Endothelial cell of umbilical vein (primary cell): ENCODE measurements around the gene BCL2. TPM values are rescaled to one million over a fixed set of nuclear protein-coding genes. Genes with fewer than 3 reads are reported as not detected.

Source experiments
- BruUV-seq: library from RNA; stranded (reverse); fragments of 400-500 nt; replicated peaks from 2 replicates; lab custom pipeline; 2021; lab: Mats Ljungman, UMichigan
- CTCF ChIA-PET: fragments of 300-600, 350-600 bp; sonication (Branson Sonifier 250); formaldehyde crosslinking; loops from one replicate; lab custom pipeline; 2021; ENCODE audit warnings: antibody characterized with exemption, inconsistent platforms; lab: Charles Lee
- POLR2A ChIA-PET: fragments of 300-600, 350-600 bp; sonication (Branson Sonifier 250); formaldehyde crosslinking; loops from one replicate; lab custom pipeline; 2021; ENCODE audit warnings: antibody characterized with exemption, inconsistent platforms; lab: Charles Lee
- DNase-seq: peaks from one replicate; pipeline ENCODE4 v3.0.0-alpha.2; 2011; ENCODE audit warnings: low read depth, low spot score
- FAIRE-seq: peaks from 2 replicates; lab custom pipeline; 2011; peaks lifted over from hg19 to GRCh38; lab: Jason Lieb, UNC
- H2AFZ ChIP-seq: 2 replicates; pipeline ENCODE4 v1.6.0; 2012; ENCODE audit warnings: low read depth, low read length, control low read depth, inconsistent platforms
- H3K27ac ChIP-seq: 2 replicates; pipeline ENCODE4 v1.5.1; 2011; ENCODE audit warnings: low read depth, mild to moderate bottlenecking, control low read depth, low read length, moderate library complexity; ENCODE audit not compliant: insufficient read depth
- H3K27me3 ChIP-seq, 2 experiments: 2 replicates each; pipeline versions ENCODE4 v1.6.0 to v1.6.1; 2011; ENCODE audit warnings: low read length in 2 of 2, mixed read lengths in 1 of 2; ENCODE audit not compliant: control insufficient read depth in 2 of 2, insufficient read depth in 2 of 2
- H3K36me3 ChIP-seq, 2 experiments: 2 replicates in 1 of 2; 3 replicates in 1 of 2; pipeline ENCODE4 v1.5.1; 2011; ENCODE audit warnings: low read length in 2 of 2, mild to moderate bottlenecking in 1 of 2, moderate library complexity in 1 of 2; ENCODE audit not compliant: control insufficient read depth in 2 of 2, insufficient read depth in 2 of 2; ENCODE audit errors: extremely low read depth in 1 of 2
- H3K4me1 ChIP-seq: 3 replicates; pipeline ENCODE4 v1.5.1; 2011; ENCODE audit warnings: mild to moderate bottlenecking, low read length; ENCODE audit not compliant: control insufficient read depth, insufficient read depth; ENCODE audit errors: extremely low read depth
- H3K4me2 ChIP-seq: 2 replicates; pipeline ENCODE4 v1.6.1; 2011; ENCODE audit warnings: low read length, control low read depth, mixed read lengths; ENCODE audit not compliant: insufficient read depth
- H3K4me3 ChIP-seq, 3 experiments: fragments of 200-600 bp in 1 of 3; sonication (generic), shearing (Covaris generic) in 1 of 3; replicated peaks in 1 of 3; 2 replicates each; pipeline ENCODE4 v1.5.1; 2011 to 2016; ENCODE audit warnings: control low read depth in 3 of 3, low read length in 3 of 3, mild to moderate bottlenecking in 2 of 3, inconsistent platforms in 1 of 3, low read depth in 1 of 3, moderate library complexity in 1 of 3; ENCODE audit not compliant: insufficient read depth in 1 of 3
- H3K79me2 ChIP-seq: 2 replicates; pipeline ENCODE4 v1.6.0; 2012; ENCODE audit warnings: low read length, inconsistent platforms; ENCODE audit not compliant: control insufficient read depth, insufficient read depth
- H3K9ac ChIP-seq: replicated peaks from 2 replicates; pipeline ENCODE3; 2011; ENCODE audit warnings: low read length, control low read depth; ENCODE audit not compliant: insufficient read depth; ENCODE audit errors: extremely low read depth
- H3K9me1 ChIP-seq: replicated peaks from 3 replicates; pipeline ENCODE4 v1.6.0; 2011; ENCODE audit warnings: mild to moderate bottlenecking, low read length; ENCODE audit not compliant: control insufficient read depth, insufficient read depth; ENCODE audit errors: extremely low read depth
- H3K9me3 ChIP-seq: replicated peaks from 2 replicates; pipeline ENCODE4 v1.5.1; 2012; ENCODE audit warnings: low read length, inconsistent platforms; ENCODE audit not compliant: control insufficient read depth, insufficient read depth
- H4K20me1 ChIP-seq: replicated peaks from 2 replicates; pipeline ENCODE3; 2011; ENCODE audit warnings: mild to moderate bottlenecking, low read length; ENCODE audit not compliant: control insufficient read depth, insufficient read depth; ENCODE audit errors: extremely low read depth
- CTCF ChIP-seq, 2 donors: IDR thresholded peaks; 1 replicate in 1 of 2; 2 replicates in 1 of 2; pipeline ENCODE4 v1.5.1; 2011; ENCODE audit warnings: low read length in 2 of 2, mild to moderate bottlenecking in 2 of 2, moderate library complexity in 2 of 2, control low read depth in 1 of 2, inconsistent platforms in 1 of 2, low read depth in 1 of 2; ENCODE audit not compliant: insufficient read depth in 1 of 2; ENCODE audit errors: extremely low read depth in 1 of 2
- EZH2 ChIP-seq: IDR thresholded peaks from 2 replicates; pipeline ENCODE4 v1.6.1; 2012; ENCODE audit warnings: borderline replicate concordance, low read depth, mild to moderate bottlenecking, moderate library complexity, low read length, inconsistent platforms; ENCODE audit not compliant: severe bottlenecking
- FOS ChIP-seq: IDR thresholded peaks from 2 replicates; pipeline ENCODE4 v1.6.1; 2011; ENCODE audit warnings: mild to moderate bottlenecking, low read length, moderate library complexity, borderline replicate concordance; ENCODE audit not compliant: insufficient read depth
- GATA2 ChIP-seq: IDR thresholded peaks from 2 replicates; pipeline ENCODE4 v1.7.0; 2011; ENCODE audit warnings: low read depth, mild to moderate bottlenecking, moderate library complexity, mixed read lengths, low read length; ENCODE audit not compliant: insufficient read length, insufficient read depth
- JUN ChIP-seq: IDR thresholded peaks from 2 replicates; pipeline ENCODE4 v1.6.1; 2011; ENCODE audit warnings: borderline replicate concordance, low read depth; ENCODE audit not compliant: insufficient read length, insufficient read depth
- MAX ChIP-seq: IDR thresholded peaks from 2 replicates; pipeline ENCODE4 v1.6.1; 2011; ENCODE audit not compliant: insufficient read depth, insufficient read length
- MYC ChIP-seq: IDR thresholded peaks from one replicate; pipeline ENCODE4 v1.6.1; 2011; ENCODE audit warnings: mild to moderate bottlenecking, low read depth, low read length
- POLR2A ChIP-seq: IDR thresholded peaks from 2 replicates; pipeline ENCODE4 v1.6.1; 2012; ENCODE audit warnings: low read depth, mild to moderate bottlenecking, control low read depth, low read length
- POLR2AphosphoS5 ChIP-seq: IDR thresholded peaks from 2 replicates; pipeline ENCODE4 v1.6.1; 2012; ENCODE audit warnings: low read depth, mild to moderate bottlenecking, control low read depth, low read length, moderate library complexity; ENCODE audit not compliant: insufficient read depth
- dilution Hi-C: fragments of 300-500 bp; cut with MboI; formaldehyde crosslinking; loops from one replicate; pipeline ENCODE4 v1.15.0; 2019; ENCODE audit warnings: low sequenced_read_pairs; ENCODE audit not compliant: extremely low pct_ligation_motif_present
- intact Hi-C: fragments of 100-400 bp; cut with micrococcal nuclease; formaldehyde crosslinking; loops from one replicate; pipeline ENCODE4 v1.10.0; 2022
- polyA plus RNA-seq, 4 experiments: library from polyadenylated mRNA; depleted of rRNA in 3 of 4; stranded (reverse) in 3 of 4; unstranded in 1 of 4; fragments of >200 nt; gene quantifications; 2 replicates each; pipeline versions ENCODE4 v1.2.1 to v1.2.3, GENCODE V29; 2011 to 2012; ENCODE audit warnings: missing spikeins in 1 of 4
- total RNA-seq: library from RNA; stranded (reverse); gene quantifications from 2 replicates; pipeline ENCODE4 v1.2.3, GENCODE V29; 2021

BCL2 gene
- total and polyA plus RNA-seq, 2 donors (not counting 3 experiments of a cell fraction or from before 2014, with no cell fraction given): 0.35 to 5.0 TPM

DNA sequence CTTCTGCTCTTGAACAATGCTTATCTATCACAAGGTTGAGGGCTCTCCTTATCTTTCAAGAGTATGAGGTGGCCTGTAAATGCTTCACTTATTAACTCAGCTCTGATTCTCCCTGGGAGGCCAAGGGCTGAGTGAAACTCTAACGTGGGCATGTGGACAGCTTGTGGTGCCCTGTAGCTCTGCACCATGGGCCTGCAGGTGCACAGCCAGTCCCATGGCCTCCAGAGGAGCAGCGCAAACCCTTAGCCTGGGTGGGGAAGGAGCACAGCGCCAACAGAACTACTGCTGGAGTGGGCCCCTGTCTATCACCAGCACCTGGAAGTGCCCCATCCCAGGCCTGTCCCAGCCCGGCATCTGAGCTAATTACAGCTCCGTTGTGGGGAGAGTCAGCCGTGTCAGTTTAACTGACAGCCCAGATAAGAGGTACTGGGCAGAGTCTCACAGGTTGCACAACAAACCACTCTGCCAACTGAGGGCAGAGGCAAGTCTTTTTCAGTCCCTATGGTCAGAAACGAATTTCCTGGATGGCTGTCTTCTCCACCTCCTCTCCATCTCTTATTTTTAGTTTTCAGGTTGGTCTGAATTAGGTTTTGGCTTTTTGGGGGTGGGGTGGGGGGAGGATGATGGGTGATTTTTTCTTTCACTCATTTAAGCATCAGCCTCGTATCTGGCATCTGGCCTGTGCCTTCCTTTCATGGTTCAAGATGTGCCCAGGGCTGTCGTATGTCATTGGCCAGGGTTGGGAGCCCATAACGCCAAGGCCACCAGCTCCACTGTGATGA, 219.5 kb downstream of the BCL2 start:
- H3K27me3 ChIP-seq: peaks cover 9 to 19% of the 10 kb centered on the region in 2 experiments
- intact Hi-C loops: no loop called here
- TF ChIP-seq JUN (no peak), CTCF (IDR thresholded peaks at IDR 0.05; ENCODE audit: extremely low read depth in 1 of 2, insufficient read depth in 1 of 2, low read depth in 1 of 2, low read length in 2 of 2) (no peak), EZH2 (no peak), POLR2AphosphoS5 (no peak), POLR2A (no peak), MYC (no peak), MAX (no peak), FOS (no peak), GATA2 (no peak)
- H3K79me2 ChIP-seq: no peaks in the 10 kb centered on the region
- H3K4me2 ChIP-seq: no peak overlapping the region
- no peak overlapping the region for H3K4me3 ChIP-seq
- H4K20me1 ChIP-seq: no peaks in the 10 kb centered on the region
- BruUV-seq: no TSS peak
- H3K4me1 ChIP-seq: no peaks in the 10 kb centered on the region
- H3K9ac ChIP-seq: no peak overlapping the region
- H3K9me3 ChIP-seq: no peaks in the 10 kb centered on the region
- FAIRE-seq (no peak), DNase-seq (no peak)
- dilution Hi-C loops: no loop called here
- ChIA-PET CTCF (no interaction called here), POLR2A (no interaction called here)
- no peak overlapping the region for H2AFZ ChIP-seq
- no peaks in the 10 kb centered on the region for H3K36me3 ChIP-seq
- H3K27ac ChIP-seq: no peak overlapping the region
- no peaks in the 10 kb centered on the region for H3K9me1 ChIP-seq
